GM11168 (cell line): ENCODE measurements around the gene COQ10B.
"Not testable (repeated sequence)": the region's sequence is repeated elsewhere in the genome, so short reads cannot be mapped to it uniquely, and the experiment has no call there.

Experiments used
- in situ Hi-C: fragments of 300-500 bp; cut with MboI; formaldehyde crosslinking; loops from one replicate; pipeline ENCODE4 v1.12.0; 2022; ENCODE audit warnings: low sequenced_read_pairs; ENCODE audit not compliant: unreplicated experiment

Gene COQ10B

DNA sequence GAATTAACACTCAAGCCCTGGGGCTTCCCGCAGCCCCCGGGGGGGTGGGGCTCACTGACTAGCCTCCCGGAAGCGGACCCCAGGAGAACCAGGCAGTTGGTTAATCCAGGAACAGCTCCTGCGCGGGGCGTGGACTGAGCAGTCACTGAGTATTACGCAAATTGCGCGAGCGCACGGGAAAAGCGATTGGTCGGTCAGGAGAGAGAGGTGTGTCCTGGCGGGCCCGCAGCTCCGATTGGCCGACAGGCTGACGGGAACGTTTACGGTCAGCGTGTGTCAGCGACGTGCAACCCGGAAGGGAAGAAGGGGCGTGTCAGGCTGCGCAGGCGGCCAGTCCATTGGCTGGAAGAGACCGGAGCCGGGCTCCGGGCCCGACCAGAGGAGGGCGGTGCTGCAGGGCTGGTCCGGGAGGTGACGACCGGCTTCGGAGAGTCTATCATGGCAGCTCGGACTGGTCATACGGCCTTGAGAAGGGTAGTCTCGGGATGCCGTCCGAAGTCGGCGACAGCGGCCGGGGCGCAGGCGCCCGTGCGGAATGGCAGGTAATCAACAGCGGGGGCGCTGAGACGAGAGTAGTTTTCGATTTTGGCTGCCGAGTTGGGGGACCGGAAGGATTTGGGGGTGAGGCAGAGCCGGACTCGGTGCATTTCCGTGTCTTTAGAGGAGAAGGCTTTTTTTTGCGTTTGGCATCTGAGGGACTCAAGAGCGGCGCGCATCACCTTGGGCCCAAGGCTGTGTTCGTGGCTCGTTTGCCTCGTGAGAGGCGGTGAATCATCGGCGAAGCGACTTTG lies at the start of gene COQ10B:
TSS of gene COQ10B (plus strand) at position 430 of the 791 bp plus-strand sequence. CDS start at position 439, 9 bp downstream.
- in situ Hi-C loops: no loop called here

DNA sequence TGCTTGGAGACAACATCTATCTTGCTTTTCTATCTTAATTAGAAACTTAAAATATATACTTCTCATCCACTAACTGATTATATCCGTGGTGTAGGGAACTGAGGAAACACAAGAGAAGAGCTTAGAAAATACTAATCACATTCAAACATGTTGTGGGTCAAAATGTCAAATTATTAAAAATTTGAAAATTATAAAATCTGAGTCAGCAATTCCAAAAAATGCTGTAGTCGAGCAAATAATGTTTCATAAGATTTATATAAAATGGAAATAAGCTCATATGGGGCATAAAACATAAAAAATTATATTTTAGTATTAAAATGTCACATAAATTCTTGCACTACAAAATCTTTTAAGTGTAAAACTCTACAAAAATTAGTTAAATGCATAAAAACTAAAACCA lies 47.8 kb upstream of the COQ10B start:
- in situ Hi-C loops: no loop called here

DNA sequence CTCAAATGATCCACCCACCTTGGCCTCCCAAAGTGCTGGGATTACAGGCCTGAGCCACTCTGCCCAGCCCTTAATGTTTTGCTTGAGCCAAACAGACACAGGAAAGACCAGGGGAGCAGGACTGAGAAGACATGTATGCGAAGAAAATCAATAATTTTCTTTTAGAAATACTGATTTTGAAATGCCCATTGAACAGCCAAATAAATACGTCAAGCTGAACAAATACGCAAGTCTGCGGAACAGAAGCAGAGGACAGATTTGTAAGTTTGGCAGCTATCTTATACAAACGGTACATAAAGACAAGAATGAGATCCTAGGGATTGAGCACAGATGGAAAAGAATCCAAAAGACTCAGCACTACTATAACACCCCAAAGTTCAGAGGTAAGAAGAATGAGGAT lies 39.3 kb upstream of the COQ10B start:
- in situ Hi-C loops: no loop called here

DNA sequence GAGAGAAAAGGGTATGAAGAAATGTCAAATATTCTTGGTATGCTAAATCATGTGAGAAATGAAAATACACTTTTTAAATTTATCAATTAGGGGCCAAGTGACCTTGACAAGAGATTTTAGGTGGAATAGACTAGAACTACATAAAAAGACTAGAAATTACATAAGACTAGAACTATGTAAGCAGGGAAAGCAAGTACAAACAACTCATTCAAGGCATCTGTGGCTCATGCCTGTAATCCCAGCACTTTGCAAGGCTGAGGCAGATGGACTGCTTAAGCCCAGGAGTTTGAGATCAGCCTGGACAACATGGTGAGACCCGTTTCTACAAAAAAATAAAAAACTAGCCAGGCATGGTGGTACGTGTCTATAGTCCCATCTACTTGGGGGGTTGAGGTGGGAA lies 38.8 kb upstream of the COQ10B start:
- in situ Hi-C loops: no loop called here

DNA sequence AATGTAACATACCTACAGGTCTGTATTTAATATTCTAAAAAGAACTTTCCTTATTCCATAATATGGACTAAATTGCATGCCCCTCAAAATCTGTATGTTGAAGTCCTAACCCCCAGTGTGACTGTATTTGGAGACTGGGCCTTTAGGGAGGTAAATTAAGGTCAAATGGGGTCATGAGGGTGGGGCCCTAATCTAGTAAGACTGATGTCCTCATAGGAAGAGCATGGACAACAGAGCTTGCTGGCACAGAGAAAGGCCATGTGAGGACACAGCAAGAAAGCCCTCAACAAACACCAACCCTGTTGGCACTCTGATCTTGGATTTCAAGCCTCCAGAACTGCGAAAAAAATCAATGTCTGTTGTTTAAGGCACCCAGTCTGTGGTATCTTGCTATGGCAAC lies 37.1 kb upstream of the COQ10B start:
- in situ Hi-C loops: no loop called here

DNA sequence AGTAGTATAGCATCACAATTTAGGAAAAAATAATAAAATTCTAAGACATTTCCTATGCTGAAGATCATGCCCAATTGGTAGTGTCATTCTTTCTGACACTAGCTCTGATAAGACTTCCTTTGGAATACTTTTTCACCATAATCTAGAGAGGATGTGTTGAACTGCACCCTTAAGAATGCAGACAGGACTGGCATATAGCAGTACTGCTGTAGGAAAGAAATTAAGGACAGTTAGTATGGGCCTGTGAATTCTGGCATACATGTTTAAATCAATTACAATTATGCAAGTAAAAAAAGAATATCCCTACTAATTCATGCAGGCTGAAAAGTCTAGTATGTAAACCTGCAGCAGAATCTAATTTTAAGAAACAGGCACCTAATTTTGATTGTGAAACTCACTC lies 33.9 kb upstream of the COQ10B start:
- in situ Hi-C loops: no loop called here

DNA sequence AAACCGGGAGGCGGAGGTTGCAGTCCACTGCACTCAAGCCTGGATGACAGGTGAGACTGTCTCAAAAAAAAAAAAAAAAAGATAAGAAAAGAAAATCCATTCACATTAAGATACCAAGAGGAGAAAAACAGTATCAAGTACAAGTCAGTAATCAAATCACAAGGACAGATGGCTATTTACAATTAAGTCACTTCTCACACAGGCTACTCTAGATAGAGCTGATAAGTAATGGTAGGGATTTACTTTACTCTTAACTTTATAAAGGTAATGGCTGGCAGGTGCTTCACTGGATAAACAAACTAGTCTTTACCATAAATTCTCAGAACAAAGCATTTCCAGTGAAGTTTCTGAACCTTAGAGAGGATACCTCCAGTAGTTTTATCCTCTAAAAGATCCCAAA lies 30.0 kb upstream of the COQ10B start:
- in situ Hi-C loops: no loop called here

DNA sequence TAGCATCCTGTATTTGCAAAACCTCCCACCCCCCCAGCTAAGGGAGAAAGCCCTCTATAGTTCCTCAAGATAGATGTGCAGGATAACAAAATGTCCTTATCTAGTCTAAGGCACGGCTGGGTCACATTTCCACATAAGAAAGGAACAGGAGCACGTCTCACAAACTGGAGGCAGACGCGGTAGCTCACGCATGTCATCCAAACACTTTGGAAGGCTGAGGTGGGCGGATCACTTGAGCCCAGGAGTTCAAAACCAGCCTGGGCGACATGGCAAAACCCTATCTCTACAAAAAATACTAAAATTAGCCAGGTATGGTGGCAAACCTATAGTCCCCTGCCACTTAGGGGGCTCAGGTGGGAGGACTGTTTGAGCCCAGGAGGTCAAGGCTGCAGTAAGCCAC lies 27.8 kb upstream of the COQ10B start:
- in situ Hi-C loops: no loop called here

DNA sequence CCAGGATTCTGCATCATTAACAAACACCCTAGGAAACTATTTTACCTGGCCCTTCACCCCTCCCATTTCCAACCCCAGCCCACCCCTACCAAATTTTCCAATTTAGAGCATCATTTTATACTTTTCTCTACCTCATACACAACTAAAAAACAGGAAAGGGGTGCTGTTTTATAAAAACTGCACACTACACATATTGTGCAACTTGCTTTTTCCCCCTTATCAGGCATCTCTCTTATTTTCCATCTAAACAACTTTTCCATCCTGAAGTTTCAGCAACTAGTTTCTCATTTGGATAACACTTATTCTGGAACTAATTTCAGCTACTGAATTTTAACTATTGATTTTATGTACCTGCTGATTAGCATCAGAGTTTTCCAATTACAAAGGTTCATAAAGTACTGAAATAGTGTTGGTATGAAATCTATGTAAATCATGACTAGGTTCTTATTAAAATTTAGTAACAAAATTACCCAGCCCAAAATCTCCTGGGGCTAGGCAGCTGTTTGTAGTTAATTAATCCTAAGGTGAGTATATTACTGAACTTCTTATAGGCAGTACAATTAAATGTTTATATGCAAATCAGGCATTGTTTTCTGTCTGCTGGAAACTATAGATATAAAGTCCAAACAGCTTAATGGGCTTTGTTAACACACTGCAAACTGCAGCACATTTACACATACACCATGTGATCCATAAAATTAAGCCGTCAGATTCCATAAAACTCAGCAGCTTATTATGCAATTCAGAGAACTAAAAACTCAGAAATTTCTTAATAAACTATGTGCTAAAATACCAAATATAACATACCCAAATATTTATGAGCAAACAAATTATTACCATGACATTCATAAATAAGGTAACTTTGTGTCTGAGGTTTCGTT lies 26.4 kb upstream of the COQ10B start:
- in situ Hi-C loops: no loop called here

DNA sequence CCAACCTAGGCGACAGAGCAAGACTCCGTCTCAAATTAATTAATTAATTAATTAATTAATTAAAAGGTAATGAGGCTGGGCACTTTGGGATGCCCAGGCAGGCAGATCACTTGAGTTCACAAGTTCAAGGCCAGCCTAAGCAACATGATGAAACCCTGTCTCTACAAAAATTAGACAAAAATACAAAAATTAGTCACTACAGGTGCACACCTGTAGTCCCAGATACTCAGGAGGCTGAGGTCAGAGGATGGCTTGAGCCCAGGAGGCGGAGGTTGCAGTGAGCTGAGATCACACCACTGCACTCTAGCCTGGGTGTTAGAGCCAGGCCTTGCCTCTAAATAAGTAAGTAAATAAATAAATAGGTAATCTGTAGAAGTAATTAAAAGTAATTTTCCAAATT lies 25.4 kb upstream of the COQ10B start:
- in situ Hi-C loops: no loop called here

DNA sequence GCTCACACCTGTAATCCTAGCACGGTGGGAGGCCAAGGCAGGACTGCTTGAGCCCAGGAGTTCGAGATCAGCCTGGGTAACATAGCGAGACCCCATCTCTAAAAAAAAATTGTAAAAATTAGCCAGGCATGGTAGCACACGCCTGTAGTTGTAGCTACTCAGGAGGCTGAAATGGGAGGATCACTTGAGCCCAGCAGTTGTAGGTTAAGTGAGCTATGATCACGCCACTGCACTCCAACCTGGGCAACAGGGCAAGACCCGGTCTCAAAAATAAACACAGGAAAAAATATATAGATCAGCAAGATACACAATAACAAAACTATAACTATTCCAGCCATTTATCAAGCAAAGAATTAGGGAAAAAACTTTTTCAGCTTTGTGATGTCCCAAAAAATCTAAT lies 21.5 kb upstream of the COQ10B start:
- in situ Hi-C loops: no loop called here

DNA sequence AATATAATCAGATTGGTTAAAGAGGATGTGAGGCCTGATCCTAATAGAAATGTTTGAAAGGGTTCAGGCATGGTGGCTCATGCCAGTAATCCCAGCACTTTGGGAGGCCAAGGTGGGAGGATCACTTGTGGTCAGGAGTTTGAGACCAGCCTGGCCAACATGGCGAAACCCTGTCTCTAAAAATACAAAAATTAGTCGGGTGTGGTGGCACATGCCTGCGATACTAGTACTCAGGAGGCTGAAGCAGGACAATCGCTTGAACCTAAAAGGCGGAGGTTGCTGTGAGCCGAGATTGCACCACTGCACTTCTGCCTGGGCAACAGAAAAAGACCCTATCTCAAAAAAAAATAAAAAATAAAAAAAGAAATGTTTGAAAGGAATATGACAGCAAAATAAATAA lies 20.8 kb upstream of the COQ10B start:
- in situ Hi-C loops: not testable (repeated sequence)

DNA sequence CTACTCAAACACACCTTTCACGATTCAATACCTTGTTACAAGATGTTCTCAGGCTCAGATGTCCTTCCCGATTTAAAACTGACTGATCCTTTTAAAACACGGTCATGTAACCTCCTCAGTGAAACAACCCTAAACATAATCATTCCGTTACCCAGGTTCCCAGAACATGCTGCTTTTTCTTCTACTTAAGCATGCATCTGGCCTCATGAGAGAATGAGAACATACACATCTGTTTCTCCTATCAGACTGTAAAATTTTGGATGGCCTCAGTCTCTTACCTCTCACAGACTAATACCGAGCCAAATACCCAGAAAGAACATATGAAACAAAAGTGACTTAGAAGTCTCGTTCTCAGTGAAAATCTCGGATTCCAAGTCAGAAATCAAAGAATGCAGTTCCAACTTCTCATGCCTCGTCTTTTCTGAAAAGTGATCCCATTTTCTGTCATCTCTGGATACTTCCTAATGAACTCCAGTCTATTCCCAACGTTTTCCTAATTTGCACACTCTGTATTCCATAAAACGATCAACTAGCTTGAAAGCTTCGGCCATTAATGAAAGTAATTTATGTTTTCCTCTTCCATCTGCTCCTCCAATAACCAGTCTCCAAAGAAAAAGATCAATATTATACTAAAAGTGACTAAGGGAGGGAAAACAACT lies 19.4 kb upstream of the COQ10B start:
- in situ Hi-C loops: no loop called here

DNA sequence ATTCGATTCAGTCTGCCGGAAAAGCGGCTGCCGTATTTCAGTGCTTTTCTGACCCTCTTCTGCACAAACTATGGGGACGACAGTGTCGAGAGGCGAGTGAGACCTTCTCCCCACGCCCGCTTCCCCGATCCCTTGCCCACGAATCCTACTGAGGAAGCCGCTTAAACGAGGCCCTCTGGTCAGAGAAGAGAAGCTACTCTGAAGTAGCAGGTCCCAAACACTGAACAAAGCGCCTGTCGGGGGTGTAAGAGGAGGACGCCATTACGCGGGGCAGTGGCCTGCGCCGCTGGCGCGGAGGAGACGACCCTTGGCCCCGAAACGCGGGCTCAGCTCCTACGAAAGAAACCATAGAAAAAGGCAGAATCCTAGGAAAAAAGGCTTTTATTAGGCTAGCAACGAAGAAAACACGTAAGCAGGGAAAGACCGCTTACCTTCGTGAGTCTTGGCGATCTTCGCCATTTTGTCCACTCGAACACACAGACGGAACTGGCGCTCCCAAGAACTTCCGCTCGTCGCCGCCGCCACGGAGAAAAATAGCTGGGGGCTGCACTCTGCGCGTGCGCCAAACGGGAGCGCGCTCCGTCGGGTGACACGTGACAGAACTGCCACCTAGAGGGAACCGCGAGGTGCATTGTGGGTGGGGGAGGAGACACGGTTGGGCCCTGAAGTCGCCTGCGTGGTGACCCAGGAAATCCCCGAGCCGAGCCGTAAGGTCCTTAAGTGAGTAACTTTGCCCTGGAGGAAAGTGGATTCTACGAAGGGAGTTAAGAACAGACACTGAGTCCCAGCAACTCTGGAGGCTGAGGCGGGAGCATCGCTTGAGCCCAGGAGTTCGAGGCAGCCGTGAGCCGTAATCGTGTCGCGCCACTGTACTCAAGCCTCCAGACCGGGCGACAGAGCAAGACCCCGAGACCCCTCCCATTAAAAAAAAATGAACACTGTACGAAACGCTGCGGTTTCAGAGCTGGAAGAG lies 18.5 kb upstream of the COQ10B start, which contains the start of gene SF3B1:
TSS of gene SF3B1 (minus strand) at position 488 of the 973 bp plus-strand sequence. CDS start at position 459, 29 bp downstream.
- in situ Hi-C loops: no loop called here

DNA sequence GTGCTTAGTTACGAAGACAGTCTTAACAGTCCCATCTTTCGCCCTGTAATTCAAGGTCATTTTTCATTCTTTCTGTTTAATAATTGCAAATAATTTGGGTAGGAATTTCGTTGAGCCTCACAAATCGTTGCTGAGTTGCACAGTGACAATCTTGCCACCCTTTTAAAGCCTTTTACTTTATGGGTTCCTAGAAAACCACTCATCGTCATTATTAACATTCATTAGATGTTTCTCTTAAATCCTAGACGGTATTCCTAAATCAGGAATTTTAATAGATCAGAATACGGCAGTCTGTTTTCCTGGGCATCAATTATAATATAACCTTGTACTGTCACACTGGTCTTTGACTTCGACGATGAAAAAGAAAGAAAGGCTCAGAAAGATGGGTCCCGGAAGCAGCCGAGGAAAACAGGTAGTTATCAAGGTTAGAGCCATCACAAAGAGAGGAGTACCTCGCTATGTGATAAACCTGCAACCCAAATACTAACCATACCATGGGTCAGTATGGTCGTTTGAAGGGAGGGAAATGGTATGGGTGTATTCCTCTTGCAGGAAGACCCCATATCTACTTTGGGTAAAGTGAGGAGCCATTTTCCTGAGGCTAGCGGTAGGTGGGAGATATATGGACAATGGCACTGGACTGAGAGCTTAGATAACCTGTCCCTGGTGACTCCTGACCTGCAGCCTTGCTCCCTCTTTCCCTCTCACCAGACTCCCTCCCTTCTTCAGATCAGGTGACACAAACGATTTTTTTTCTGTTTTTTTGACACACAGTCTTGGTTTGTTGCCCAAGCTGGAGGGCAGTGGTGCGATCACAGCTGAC lies 17.5 kb upstream of the COQ10B start:
- in situ Hi-C loops: no loop called here

DNA sequence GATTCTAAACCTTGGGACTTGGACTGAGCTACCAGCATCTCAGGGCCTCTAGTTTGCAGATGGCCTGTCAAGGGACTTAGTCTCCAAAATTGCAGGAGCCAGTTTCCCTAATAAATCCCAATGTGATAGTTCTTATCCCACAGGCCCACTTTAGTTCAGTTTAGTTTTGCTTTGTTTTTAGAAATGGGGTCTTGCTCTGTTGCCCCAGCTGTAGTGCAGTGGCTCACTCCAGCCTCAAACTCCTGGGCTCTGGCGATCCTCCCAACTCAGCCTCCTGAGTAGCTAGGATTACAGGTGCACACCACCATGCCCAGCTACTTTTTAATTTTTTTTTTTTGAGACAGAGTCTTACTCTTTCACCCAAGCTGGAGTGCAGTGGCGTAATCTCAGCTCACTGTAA lies 16.0 kb upstream of the COQ10B start:
- in situ Hi-C loops: no loop called here

DNA sequence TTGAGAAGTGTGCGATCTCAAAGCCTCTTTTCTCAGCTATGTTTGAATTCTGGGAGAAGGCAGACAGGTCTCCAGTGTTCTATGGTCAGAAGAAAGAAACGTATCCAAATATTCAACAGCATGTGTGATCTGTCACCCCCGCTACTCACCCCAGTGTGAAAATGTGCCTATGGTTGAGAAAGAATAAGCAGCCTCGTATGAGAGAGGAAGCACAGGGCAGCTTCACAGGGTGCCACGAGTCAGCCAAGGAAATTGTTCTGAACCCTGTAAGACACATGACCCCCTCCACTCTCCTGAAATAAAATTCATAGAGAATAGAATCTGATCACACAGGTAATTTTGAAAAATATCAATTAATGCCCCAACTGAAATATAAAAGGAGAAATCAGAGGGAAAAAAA lies 10.5 kb upstream of the COQ10B start:
- in situ Hi-C loops: no loop called here

DNA sequence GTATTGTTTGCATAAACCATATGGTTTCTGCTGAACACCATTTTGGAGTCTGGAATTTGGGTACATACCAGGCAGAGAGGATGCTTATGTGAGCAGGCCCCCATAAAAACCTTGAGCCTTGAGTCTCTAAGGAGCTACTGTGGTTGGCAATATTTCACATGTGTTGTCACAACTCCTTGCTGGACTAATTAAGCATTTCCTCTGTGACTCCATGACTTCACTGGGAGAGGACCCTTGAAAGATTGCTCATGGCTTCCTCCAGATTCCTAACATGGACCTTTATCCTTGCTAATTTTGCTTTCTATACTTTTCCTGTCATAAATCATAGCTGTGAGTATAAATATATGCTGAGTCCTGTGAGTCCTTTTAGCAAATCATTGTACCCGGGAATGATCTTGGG lies 7.6 kb upstream of the COQ10B start:
- in situ Hi-C loops: no loop called here

DNA sequence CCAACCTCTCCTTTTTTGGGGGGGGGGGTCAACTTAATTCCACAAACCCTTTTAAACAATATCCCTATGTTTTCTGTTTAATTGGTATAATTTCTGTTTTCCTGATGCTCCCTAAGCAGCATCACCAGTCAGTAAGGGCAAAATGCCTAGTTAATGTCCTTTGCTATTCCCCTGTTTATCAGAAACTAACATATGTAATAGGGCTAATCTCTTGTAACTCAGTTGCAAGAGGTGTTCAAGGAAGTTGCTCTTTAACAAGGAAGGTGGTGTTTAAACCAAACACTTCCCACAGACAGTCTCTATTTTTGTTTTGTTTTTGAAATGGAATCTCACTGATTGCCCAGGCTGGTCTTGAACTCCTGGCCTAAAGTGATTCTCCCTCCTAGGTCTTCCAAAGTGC lies 6.5 kb upstream of the COQ10B start:
- in situ Hi-C loops: no loop called here
